Heart left ventricle (tissue), 16 donors: Measurements from ENCODE around the gene SCN5A. TPM values are rescaled to one million over a fixed set of nuclear protein-coding genes. Genes with fewer than 3 reads are reported as not detected.

ENCODE experiments used
- ATAC-seq, 4 donors: fragments of 200-7000 bp; cut with Tn5 transposase; one replicate each; pipeline ENCODE4 v1.9.1; 2020 to 2022; ENCODE audit warnings: moderate library complexity in 4 of 4, mild to moderate bottlenecking in 3 of 4, moderate number of reproducible peaks in 1 of 4
- DNase-seq, 5 donors: peaks; one replicate each; pipeline ENCODE4 v3.0.0-alpha.2; 2020
- H3K27ac ChIP-seq, 12 donors: fragments of 200-600 bp; sonication (generic) in 4 of 12; one replicate each; pipeline versions ENCODE4 v1.5.0 to v1.8.0; 2016 to 2022; ENCODE audit warnings: mild to moderate bottlenecking in 2 of 12
- H3K27me3 ChIP-seq, 9 donors: fragments of 200-600 bp; sonication (generic) in 2 of 9; one replicate each; pipeline versions ENCODE4 v1.5.1 to v1.8.0; 2016 to 2022; ENCODE audit warnings: mild to moderate bottlenecking in 3 of 9
- H3K36me3 ChIP-seq, 9 donors: fragments of 200-600 bp; sonication (generic) in 2 of 9; one replicate each; pipeline versions ENCODE4 v1.5.0 to v1.8.0; 2018 to 2022; ENCODE audit warnings: mild to moderate bottlenecking in 2 of 9
- H3K4me1 ChIP-seq, 12 donors: fragments of 200-600 bp; sonication (generic) in 4 of 12; one replicate each; pipeline versions ENCODE4 v1.5.0 to v1.8.0; 2016 to 2022; ENCODE audit warnings: mild to moderate bottlenecking in 3 of 12
- H3K4me3 ChIP-seq, 12 donors: fragments of 200-600 bp; sonication (generic) in 4 of 12; one replicate each; pipeline versions ENCODE4 v1.5.0 to v1.8.0; 2017 to 2022; ENCODE audit warnings: mild to moderate bottlenecking in 9 of 12, moderate library complexity in 4 of 12
- H3K9me3 ChIP-seq, 12 donors: fragments of 200-600 bp; sonication (generic) in 4 of 12; one replicate each; pipeline versions ENCODE4 v1.5.0 to v1.8.0; 2016 to 2022; ENCODE audit warnings: mild to moderate bottlenecking in 1 of 12
- POLR2A ChIP-seq, 2 donors: fragments of 450-650 bp; IDR thresholded peaks; one replicate each; pipeline ENCODE4 v1.6.1; 2017; ENCODE audit warnings: antibody characterized with exemption in 2 of 2, mild to moderate bottlenecking in 2 of 2, moderate library complexity in 2 of 2
- WGBS, 4 donors: extraction: QIAGEN DNeasy Blood & Tissue Kit in 2 of 4; methylation state at CpG; one replicate each; pipeline versions ENCODE4 v1.1.5 to v1.1.7; 2013 to 2018; 5-methylcytosine and 5-hydroxymethylcytosine counted together
- intact Hi-C, 10 donors: fragments of 100-400 bp; cut with DNase I; formaldehyde crosslinking; loops; one replicate each; pipeline versions ENCODE4 v1.11.1 to v1.14.2; 2022
- polyA plus RNA-seq, 2 donors: library from polyadenylated mRNA; stranded (reverse); fragments of 200-250 nt; gene quantifications; one replicate each; pipeline ENCODE4 v1.2.3, GENCODE V29; 2013
- total RNA-seq, 9 donors: library from RNA; depleted of rRNA in 2 of 9; stranded (reverse); fragments of >200 nt in 2 of 9; fragmentation: NEBNext Ultra II Directional in 3 of 9; extraction: Animal tissue kit (Norgen Biotek cat#: 25700) in 3 of 9; gene quantifications; one replicate each; pipeline versions ENCODE4 v1.1.0 to v1.2.4, GENCODE V29; 2016 to 2023
- TF ChIP-seq, protein P1 (sequence below), 12 donors: fragments of 200-600 bp; sonication (generic) in 4 of 12; IDR thresholded peaks; one replicate each; pipeline versions ENCODE4 v1.5.0 to v1.8.0; 2018 to 2022; ENCODE audit warnings: antibody characterized with exemption in 12 of 12, mild to moderate bottlenecking in 5 of 12
- donor health status: ischemic (EF 13 %, LVEDD 7.1; RV severe dilation, severe dysfunction).
- donor health status: healthy with polysubstance abuse.
- donor health status: DM: no; HTN: yes; CAD: no.
- donor health status: DM: no; HTN: no; CAD: no.
- donor health status: ischemic (EF 25% LVEDD 6.9; RV normal size, moderate dysfunction).
- donor health status: ischemic (EF 25% LVEDD 5.7; RV mildly dilated, moderate dysfunction).
- donor health status: healthy.
- donor health status: DM: yes; HTN: yes; CAD: no.
- donor health status: ischemic (EF 35%, LVEDD 5.7; RV mildly dilated, moderate dysfunction).
- donor health status: nonischemic (EF 11% LVEDD 7.7; RV severe dilation, severe dysfunction).
- donor health status: DM: yes; HTN: yes; CAD: no.
- donor health status: PGD.
- donor health status: ischemic (EF 29% LVEDD 5.4; RV normal size, mild dysfunction).
- donor health status: nonischemic (EF 23%, LVEDD 6.1; RV moderate dilation, normal function).

Gene SCN5A
- total and polyA plus RNA-seq, 11 donors: 88.4 to 242 (median 173) TPM

DNA sequence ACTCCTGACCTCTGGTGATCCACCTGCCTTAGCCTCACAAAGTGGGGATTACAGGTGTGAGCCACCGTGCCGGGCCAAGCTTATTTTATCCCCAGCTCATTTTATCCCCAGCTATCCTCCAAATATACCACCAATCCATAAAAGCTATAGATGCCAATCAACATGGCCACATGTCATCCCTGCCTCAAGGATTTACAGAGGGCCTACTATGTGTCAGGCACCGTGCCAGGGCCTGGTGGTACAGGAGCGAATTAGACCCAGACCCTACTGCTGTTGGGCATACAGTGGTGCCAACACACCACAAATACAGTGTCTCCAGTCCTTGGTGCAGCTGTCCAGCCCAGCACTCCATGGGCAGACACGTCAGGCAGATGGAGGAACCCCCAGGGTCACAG, 73.4 kb downstream of the SCN5A start:
- peaks cover 0 to 40% (median 0%) of the 10 kb centered on the region in 9 donors for H3K36me3 ChIP-seq

DNA sequence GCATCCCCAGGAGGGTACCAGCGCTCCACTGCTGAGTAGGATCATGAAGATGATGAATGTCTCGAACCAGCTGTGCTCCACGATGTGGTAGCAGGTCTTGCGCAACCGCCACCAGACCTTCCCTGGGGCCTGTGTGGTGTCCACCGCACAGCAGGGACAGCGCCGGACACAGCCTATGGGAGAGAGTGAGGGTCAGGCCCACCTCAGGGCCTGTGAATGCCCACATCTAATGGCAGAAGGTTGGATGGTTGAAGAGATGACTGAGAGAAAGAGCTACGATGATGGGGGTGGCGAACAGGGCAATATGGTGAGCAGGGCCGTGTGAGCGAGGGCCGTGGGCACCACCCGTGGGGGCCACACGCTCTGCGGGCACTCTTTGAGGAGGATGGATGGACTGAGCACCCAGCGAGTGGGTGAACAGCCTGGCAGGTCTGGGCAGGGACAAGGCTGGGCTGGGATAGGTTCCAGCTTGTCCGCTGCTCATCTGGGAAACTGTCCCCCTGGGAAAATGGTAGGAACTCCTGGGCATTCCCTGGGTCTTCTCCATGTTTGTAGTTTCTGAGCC, 74.1 kb downstream of the SCN5A start:
- Histone ChIP-seq H3K27me3 (no peaks in the 10 kb centered on the region), H3K9me3 (peaks cover 0 to 24% (median 0%) of the 10 kb centered on the region in 12 donors), H3K27ac (peak overlapping the region in 7 of 12 donors; percentile 6 to 69 (median 39)), H3K36me3 (peaks cover 0 to 41% (median 0%) of the 10 kb centered on the region in 9 donors), H3K4me1 (peaks cover 0 to 58% (median 29%) of the 10 kb centered on the region in 12 donors), H3K4me3 (no peak overlapping the region)
- WGBS, 4 donors: 86 to 90% (median 89%) methylated on average over 18 of the region's 18 CpGs
- intact Hi-C loops: loop anchor here in 4 of 10 donors (5.0 kb wide), 3 partner anchors 33 to 72 kb away; partner anchors contain the start of gene SCN5A (in 2 of the 4)
- no peak for TF ChIP-seq POLR2A (IDR thresholded peaks at IDR 0.05)
- TF ChIP-seq, protein P1, sequence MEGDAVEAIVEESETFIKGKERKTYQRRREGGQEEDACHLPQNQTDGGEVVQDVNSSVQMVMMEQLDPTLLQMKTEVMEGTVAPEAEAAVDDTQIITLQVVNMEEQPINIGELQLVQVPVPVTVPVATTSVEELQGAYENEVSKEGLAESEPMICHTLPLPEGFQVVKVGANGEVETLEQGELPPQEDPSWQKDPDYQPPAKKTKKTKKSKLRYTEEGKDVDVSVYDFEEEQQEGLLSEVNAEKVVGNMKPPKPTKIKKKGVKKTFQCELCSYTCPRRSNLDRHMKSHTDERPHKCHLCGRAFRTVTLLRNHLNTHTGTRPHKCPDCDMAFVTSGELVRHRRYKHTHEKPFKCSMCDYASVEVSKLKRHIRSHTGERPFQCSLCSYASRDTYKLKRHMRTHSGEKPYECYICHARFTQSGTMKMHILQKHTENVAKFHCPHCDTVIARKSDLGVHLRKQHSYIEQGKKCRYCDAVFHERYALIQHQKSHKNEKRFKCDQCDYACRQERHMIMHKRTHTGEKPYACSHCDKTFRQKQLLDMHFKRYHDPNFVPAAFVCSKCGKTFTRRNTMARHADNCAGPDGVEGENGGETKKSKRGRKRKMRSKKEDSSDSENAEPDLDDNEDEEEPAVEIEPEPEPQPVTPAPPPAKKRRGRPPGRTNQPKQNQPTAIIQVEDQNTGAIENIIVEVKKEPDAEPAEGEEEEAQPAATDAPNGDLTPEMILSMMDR (IDR thresholded peaks at IDR 0.05): no peak
- peak in 2 of 5 donors; percentile 3 to 16 for DNase-seq
- no peak for ATAC-seq

More for the DNA sequence above, 73.4 kb downstream of the SCN5A start:
- peaks cover 0 to 65% (median 36%) of the 10 kb centered on the region in 12 donors for H3K4me1 ChIP-seq
- peak overlapping the region in 8 of 12 donors; percentile 5 to 97 (median 66) for H3K27ac ChIP-seq
- no peak for ATAC-seq
- intact Hi-C loops: loop anchor here in 4 of 10 donors (5.0 kb wide), 3 partner anchors 34 to 71 kb away; partner anchors contain the start of gene SCN5A (in 2 of the 4)
- H3K4me3 ChIP-seq: no peak overlapping the region
- no peak for TF ChIP-seq POLR2A (IDR thresholded peaks at IDR 0.05)
- TF ChIP-seq, protein P1 (IDR thresholded peaks at IDR 0.05): no peak
- H3K9me3 ChIP-seq: peaks cover 0 to 22% (median 0%) of the 10 kb centered on the region in 12 donors
- WGBS, 4 donors: 90 to 97% (median 91%) methylated on average over 5 of the region's 5 CpGs
- DNase-seq: peak in 1 of 5 donors; percentile 11
- H3K27me3 ChIP-seq: no peaks in the 10 kb centered on the region

DNA sequence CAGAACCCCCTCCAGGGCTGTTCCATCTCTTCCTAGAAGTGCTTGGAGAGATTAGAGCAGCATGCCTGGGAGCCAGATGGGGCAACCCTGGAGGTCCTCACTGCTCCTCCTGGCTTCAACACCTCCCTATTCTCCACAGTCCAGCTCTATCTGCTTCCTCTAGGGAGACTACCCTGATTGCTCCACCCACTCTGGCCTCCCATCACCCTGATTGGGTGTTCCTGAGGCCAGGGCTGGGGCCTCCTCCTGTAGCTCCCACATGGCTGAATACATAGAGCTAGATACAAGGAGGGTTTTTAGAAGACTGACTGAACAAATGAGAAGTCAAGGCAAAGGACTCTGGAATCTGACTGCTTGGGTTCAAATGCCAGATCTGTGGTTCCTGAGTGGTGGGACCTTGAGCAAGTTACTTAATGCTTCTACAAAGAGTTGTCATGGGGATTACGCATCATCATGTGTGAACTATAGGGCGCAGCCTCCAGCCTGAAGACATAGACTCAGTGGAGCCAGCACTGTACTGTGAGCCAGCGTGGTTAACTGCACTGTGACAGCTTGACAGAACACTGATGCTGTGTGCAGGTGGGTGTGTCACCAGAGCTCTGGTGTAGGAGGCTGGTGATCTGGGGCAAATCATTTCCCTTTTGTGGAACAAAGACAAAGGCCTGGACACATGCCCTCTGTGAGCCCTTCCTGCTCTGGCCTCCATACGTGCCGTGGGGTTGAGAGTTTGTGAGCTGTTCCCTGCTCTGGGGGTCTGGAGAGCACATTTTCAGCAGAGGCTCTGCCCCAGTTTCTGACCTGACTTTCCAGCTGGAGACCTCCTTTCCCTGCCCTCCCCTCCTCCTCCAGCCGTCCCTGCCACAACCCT, 74.8 kb downstream of the SCN5A start:
- H3K27me3 ChIP-seq: no peaks in the 10 kb centered on the region
- ATAC-seq (peak in 1 of 4 donors; percentile 13), DNase-seq (peak in 2 of 5 donors; percentile 6 to 17)
- no peak overlapping the region for H3K4me3 ChIP-seq
- intact Hi-C loops: loop anchor here in 4 of 10 donors (5.0 kb wide), 3 partner anchors 32 to 73 kb away; partner anchors contain the start of gene SCN5A (in 2 of the 4)
- TF ChIP-seq POLR2A (IDR thresholded peaks at IDR 0.05): no peak
- TF ChIP-seq, protein P1 (IDR thresholded peaks at IDR 0.05): no peak
- H3K36me3 ChIP-seq: peaks cover 0 to 48% (median 0%) of the 10 kb centered on the region in 9 donors
- WGBS, 4 donors: 42 to 63% (median 56%) methylated on average over 6 of the region's 6 CpGs
- peak overlapping the region in 7 of 12 donors; percentile 6 to 69 (median 39) for H3K27ac ChIP-seq
- H3K9me3 ChIP-seq: peaks cover 0 to 24% (median 0%) of the 10 kb centered on the region in 12 donors
- H3K4me1 ChIP-seq: peaks cover 0 to 51% (median 22%) of the 10 kb centered on the region in 12 donors
